Osteocyte (in vitro differentiated cells): ENCODE measurements around the gene ECHS1. TPM values are rescaled to one million over a fixed set of nuclear protein-coding genes. Genes with fewer than 3 reads are reported as not detected.

ENCODE experiments used
- DNase-seq: peaks from one replicate; pipeline ENCODE4 v3.0.0; 2021; ENCODE audit warnings: mixed read lengths; ENCODE audit not compliant: unreplicated experiment; ENCODE audit errors: extremely low spot score
- H3K27ac Mint-ChIP-seq: one replicate; pipeline ENCODE4 v1.8.0; 2021; ENCODE audit warnings: mild to moderate bottlenecking, mixed read lengths; ENCODE audit not compliant: unreplicated experiment
- H3K27me3 Mint-ChIP-seq: one replicate; pipeline ENCODE4 v1.8.0; 2021; ENCODE audit warnings: mixed read lengths; ENCODE audit not compliant: unreplicated experiment
- H3K36me3 Mint-ChIP-seq: one replicate; pipeline ENCODE4 v1.8.0; 2021; ENCODE audit warnings: mixed read lengths; ENCODE audit not compliant: unreplicated experiment
- H3K4me1 Mint-ChIP-seq: one replicate; pipeline ENCODE4 v1.8.0; 2021; ENCODE audit warnings: mixed read lengths; ENCODE audit not compliant: unreplicated experiment
- H3K4me3 Mint-ChIP-seq: one replicate; pipeline ENCODE4 v1.8.0; 2021; ENCODE audit warnings: mild to moderate bottlenecking, moderate library complexity, mixed read lengths; ENCODE audit not compliant: unreplicated experiment
- H3K9me3 Mint-ChIP-seq: one replicate; pipeline ENCODE4 v1.8.0; 2021; ENCODE audit warnings: mixed read lengths; ENCODE audit not compliant: unreplicated experiment
- CTCF ChIP-seq: fragments of 200-600 bp; sonication (generic); IDR thresholded peaks from 2 replicates; pipeline ENCODE4 v1.5.0; 2021; ENCODE audit warnings: antibody characterized with exemption, mild to moderate bottlenecking, moderate library complexity
- total RNA-seq: library from RNA; stranded (reverse); gene quantifications from 2 replicates; pipeline ENCODE4 v1.2.1, GENCODE V29; 2021

Gene ECHS1
- total RNA-seq, 1 donor from 2014 or later = 65.1 TPM

- Mint-ChIP-seq H3K36me3 (no peaks in the 10 kb centered on the region), H3K4me1 (peaks cover 3% of the 10 kb centered on the region), H3K27me3 (peaks cover 22% of the 10 kb centered on the region), H3K27ac (no peak overlapping the region), H3K4me3 (no peak overlapping the region), H3K9me3 (no peaks in the 10 kb centered on the region)
- DNase-seq = no peak
- no peak for TF ChIP-seq CTCF
These were observed 34.8 kb downstream of the ECHS1 start for GRCh38 chr10:133338080-133339071.

GRCh38 chr10:133337370-133337725, 35.8 kb downstream of the ECHS1 start:
- TF ChIP-seq CTCF = no peak
- Mint-ChIP-seq H3K4me1 (peaks cover 3% of the 10 kb centered on the region), H3K27ac (no peak overlapping the region), H3K36me3 (peaks cover 2% of the 10 kb centered on the region), H3K27me3 (peaks cover 25% of the 10 kb centered on the region), H3K9me3 (peaks cover 4% of the 10 kb centered on the region), H3K4me3 (no peak overlapping the region)
- DNase-seq = no peak

GRCh38 chr10:133336577-133337369, 36.4 kb downstream of the ECHS1 start, which contains the start of gene CALY:
Gene CALY (minus strand): TSS chr10:133336896. CDS start chr10:133328989, 7,907 bp downstream.
- peak; percentile 86 for DNase-seq
- Mint-ChIP-seq H3K27me3 (peaks cover 27% of the 10 kb centered on the region), H3K36me3 (peaks cover 2% of the 10 kb centered on the region), H3K9me3 (peaks cover 5% of the 10 kb centered on the region), H3K27ac (no peak within 1 kb of the TSS), H3K4me1 (peaks cover 3% of the 10 kb centered on the region), H3K4me3 (no peak within 1 kb of the TSS)
- no peak for TF ChIP-seq CTCF

- Mint-ChIP-seq H3K27ac (no peak overlapping the region), H3K36me3 (peaks cover 2% of the 10 kb centered on the region), H3K9me3 (peaks cover 5% of the 10 kb centered on the region), H3K27me3 (peaks cover 26% of the 10 kb centered on the region), H3K4me1 (peaks cover 3% of the 10 kb centered on the region), H3K4me3 (no peak overlapping the region)
- no peak for TF ChIP-seq CTCF
- no peak for DNase-seq
These were observed 37.0 kb downstream of the ECHS1 start for GRCh38 chr10:133336118-133336576.
